ENCODE results near the gene NTM.

DNA sequence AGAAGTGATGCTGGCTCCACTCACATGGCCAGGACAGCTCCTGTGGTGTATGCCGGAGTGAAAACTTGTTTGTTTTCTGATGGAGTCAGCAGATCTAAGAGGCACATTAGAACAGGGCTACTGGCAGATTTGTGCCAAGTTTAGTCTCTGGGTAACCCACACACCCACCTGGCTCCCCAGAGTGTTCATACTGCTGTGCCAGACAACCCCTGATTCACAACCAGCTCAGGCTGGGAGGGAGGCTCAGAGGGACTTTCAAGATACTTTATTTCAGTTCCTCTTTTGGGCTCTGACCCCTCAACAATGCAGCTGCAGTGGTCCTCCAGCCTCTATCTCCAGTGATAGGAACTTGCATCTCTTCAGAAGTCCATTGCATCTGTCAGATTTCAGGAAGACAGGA, 8.5 kb downstream of the NTM start:
- TF ChIP-seq, protein P1, sequence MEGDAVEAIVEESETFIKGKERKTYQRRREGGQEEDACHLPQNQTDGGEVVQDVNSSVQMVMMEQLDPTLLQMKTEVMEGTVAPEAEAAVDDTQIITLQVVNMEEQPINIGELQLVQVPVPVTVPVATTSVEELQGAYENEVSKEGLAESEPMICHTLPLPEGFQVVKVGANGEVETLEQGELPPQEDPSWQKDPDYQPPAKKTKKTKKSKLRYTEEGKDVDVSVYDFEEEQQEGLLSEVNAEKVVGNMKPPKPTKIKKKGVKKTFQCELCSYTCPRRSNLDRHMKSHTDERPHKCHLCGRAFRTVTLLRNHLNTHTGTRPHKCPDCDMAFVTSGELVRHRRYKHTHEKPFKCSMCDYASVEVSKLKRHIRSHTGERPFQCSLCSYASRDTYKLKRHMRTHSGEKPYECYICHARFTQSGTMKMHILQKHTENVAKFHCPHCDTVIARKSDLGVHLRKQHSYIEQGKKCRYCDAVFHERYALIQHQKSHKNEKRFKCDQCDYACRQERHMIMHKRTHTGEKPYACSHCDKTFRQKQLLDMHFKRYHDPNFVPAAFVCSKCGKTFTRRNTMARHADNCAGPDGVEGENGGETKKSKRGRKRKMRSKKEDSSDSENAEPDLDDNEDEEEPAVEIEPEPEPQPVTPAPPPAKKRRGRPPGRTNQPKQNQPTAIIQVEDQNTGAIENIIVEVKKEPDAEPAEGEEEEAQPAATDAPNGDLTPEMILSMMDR (IDR thresholded peaks at IDR 0.05), result no peak
- no peak for TF ChIP-seq POLR2AphosphoS5 (IDR thresholded peaks at IDR 0.05)
- TF ChIP-seq POLR2A (IDR thresholded peaks at IDR 0.05), result no peak

Data from breast epithelium (tissue), 3 donors.